GM12878 (cell line): Measurements from ENCODE around the gene STARD10. TPM values are rescaled to one million over a fixed set of nuclear protein-coding genes. Genes with fewer than 3 reads are reported as not detected.

ENCODE experiments used
- ATF7 ChIP-seq: fragments of 450-650 bp; IDR thresholded peaks from 2 replicates; pipeline ENCODE4 v1.6.1; 2016; ENCODE audit warnings: low read depth, mild to moderate bottlenecking
- EGR1 ChIP-seq, 2 experiments: IDR thresholded peaks; 1 replicate in 1 of 2; 2 replicates in 1 of 2; pipeline ENCODE4 v1.6.1; 2011 to 2012; ENCODE audit warnings: low read depth in 2 of 2, low read length in 2 of 2, borderline replicate concordance in 1 of 2, mild to moderate bottlenecking in 1 of 2, moderate library complexity in 1 of 2
- EZH2 ChIP-seq: IDR thresholded peaks from 2 replicates; pipeline ENCODE4 v1.6.1; 2012; ENCODE audit warnings: low read depth, mild to moderate bottlenecking, control low read depth, inconsistent platforms, low read length, borderline replicate concordance; ENCODE audit not compliant: control insufficient read depth
- NFIC ChIP-seq: IDR thresholded peaks from 2 replicates; pipeline ENCODE4 v1.6.1; 2012; ENCODE audit warnings: low read depth, mild to moderate bottlenecking, inconsistent platforms, low read length, moderate library complexity
- NR2C1 ChIP-seq: fragments of 450-650 bp; IDR thresholded peaks from 2 replicates; pipeline ENCODE4 v1.6.1; 2017; ENCODE audit warnings: antibody characterized with exemption, mild to moderate bottlenecking, moderate library complexity
- PAX5 ChIP-seq: IDR thresholded peaks from 2 replicates; pipeline ENCODE4 v1.6.1; 2011; ENCODE audit warnings: low read depth, low read length, borderline replicate concordance
- RB1 ChIP-seq: fragments of 450-650 bp; formaldehyde crosslinking; IDR thresholded peaks from 2 replicates; pipeline ENCODE4 v1.6.1; 2017; ENCODE audit warnings: mild to moderate bottlenecking, borderline replicate concordance
- SIX5 ChIP-seq: IDR thresholded peaks from 2 replicates; pipeline ENCODE4 v1.6.1; 2011; ENCODE audit warnings: mild to moderate bottlenecking, low read depth, low read length, moderate library complexity; ENCODE audit not compliant: severe bottlenecking
- polyA plus RNA-seq, 11 experiments: library from polyadenylated mRNA; depleted of rRNA in 4 of 11; unstranded in 6 of 11; stranded (reverse) in 5 of 11; fragments of >200 nt; fragmentation: Nextera tagmentation in 4 of 11; fragmentation: Illumina TruSeq in 1 of 11; extraction: Ambion mirVana in 4 of 11; extraction: Trizol in 1 of 11; gene quantifications; 1 replicate in 1 of 11; 2 replicates in 10 of 11; pipeline versions ENCODE4 v1.2.1 to v1.2.3, GENCODE V29; 2011 to 2016; ENCODE audit warnings: inconsistent platforms in 2 of 11, missing spikeins in 2 of 11, low read depth in 1 of 11
- total RNA-seq, 4 experiments: library from RNA; depleted of rRNA in 3 of 4; stranded (reverse); fragments of >200 nt in 3 of 4; fragmentation: Illumina TruSeq in 1 of 4; extraction: Trizol in 1 of 4; gene quantifications; 2 replicates each; pipeline versions ENCODE4 v1.2.1 to v1.2.3, GENCODE V29; 2013 to 2021
- TF ChIP-seq, protein P1 (sequence below): IDR thresholded peaks from 2 replicates; pipeline ENCODE4 v1.6.1; 2011; ENCODE audit warnings: mild to moderate bottlenecking, low read depth, low read length, moderate library complexity; ENCODE audit not compliant: insufficient replicate concordance

STARD10 gene
- total and polyA plus RNA-seq, 10 of the 15 experiments (the other 5 are each of a cell fraction or from before 2014, with no cell fraction given) = 0.15 to 43.2 (median 23.1) TPM

DNA sequence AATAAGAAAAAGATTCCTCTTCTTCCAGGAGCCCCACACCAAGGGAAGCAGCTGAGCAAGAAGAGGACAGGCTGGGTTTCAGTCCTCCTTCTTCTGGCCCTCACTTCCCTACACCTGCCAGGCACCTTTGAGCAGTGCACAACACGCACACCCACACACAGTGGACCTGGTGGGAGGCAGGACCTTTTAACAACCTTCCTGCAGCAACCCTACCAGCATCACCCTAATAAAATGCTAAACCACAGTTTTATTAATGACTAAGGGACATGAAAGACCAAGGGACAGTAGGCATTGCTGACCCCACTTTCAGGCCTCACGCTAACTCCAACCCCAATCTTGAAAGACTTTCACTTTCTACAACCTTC is 53.8 kb downstream of the STARD10 start (continued):
- TF ChIP-seq EZH2 = no peak
- TF ChIP-seq NR2C1 = no peak
- TF ChIP-seq SIX5 = no peak
- TF ChIP-seq RB1 = no peak
- 0 out of 2 replicates have a peak, but pooled peaks have one; percentile 23 for TF ChIP-seq PAX5
- 0 out of 3 replicates have a peak, but pooled peaks of 1 of the 2 experiments have one; percentile 58 for TF ChIP-seq EGR1 (IDR thresholded peaks at IDR 0.05; ENCODE audit: borderline replicate concordance in 1 of 2, low read depth in 2 of 2, low read length in 2 of 2)
- TF ChIP-seq, protein P1, sequence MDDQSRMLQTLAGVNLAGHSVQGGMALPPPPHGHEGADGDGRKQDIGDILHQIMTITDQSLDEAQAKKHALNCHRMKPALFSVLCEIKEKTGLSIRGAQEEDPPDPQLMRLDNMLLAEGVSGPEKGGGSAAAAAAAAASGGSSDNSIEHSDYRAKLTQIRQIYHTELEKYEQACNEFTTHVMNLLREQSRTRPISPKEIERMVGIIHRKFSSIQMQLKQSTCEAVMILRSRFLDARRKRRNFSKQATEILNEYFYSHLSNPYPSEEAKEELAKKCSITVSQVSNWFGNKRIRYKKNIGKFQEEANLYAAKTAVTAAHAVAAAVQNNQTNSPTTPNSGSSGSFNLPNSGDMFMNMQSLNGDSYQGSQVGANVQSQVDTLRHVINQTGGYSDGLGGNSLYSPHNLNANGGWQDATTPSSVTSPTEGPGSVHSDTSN = no peak
- no peak for TF ChIP-seq NFIC
- TF ChIP-seq ATF7 = no peak
- TF ChIP-seq, all 136 proteins: peak for 11
